SU-DHL-6 (cell line): ENCODE data around the gene SREBF1.

Experiments used
- H2AFZ ChIP-seq: fragments of 200-600 bp; sonication (generic); 2 replicates; pipeline ENCODE4 v1.6.1; 2014; ENCODE audit warnings: low read depth, mild to moderate bottlenecking, moderate library complexity, mixed read lengths, antibody characterized with exemption, low read length; ENCODE audit not compliant: severe bottlenecking
- H3F3A ChIP-seq: fragments of 200-600 bp; shearing (Covaris generic); 2 replicates; pipeline ENCODE4 v1.6.0; 2016; ENCODE audit warnings: antibody characterized with exemption, mild to moderate bottlenecking; ENCODE audit not compliant: insufficient read depth
- H3K27ac ChIP-seq: fragments of 200-600 bp; sonication (generic); 2 replicates; pipeline ENCODE4 v1.5.1; 2016; ENCODE audit warnings: low read depth, mild to moderate bottlenecking, low read length, moderate library complexity, mixed read lengths
- H3K27me3 ChIP-seq: fragments of 200-600 bp; sonication (generic), shearing (Covaris generic); 2 replicates; pipeline ENCODE4 v1.6.0; 2014; ENCODE audit warnings: mild to moderate bottlenecking, low read length
- H3K36me3 ChIP-seq: fragments of 200-600 bp; sonication (generic); 2 replicates; pipeline ENCODE4 v1.6.1; 2014; ENCODE audit warnings: mild to moderate bottlenecking, low read length, mixed read lengths
- H3K4me2 ChIP-seq: fragments of 300-600, 200-600 bp; shearing (Covaris generic), sonication (generic); 2 replicates; pipeline ENCODE4 v1.6.0; 2014; ENCODE audit warnings: low read length, low read depth, mild to moderate bottlenecking; ENCODE audit not compliant: poor library complexity, severe bottlenecking
- H3K4me3 ChIP-seq: fragments of 200-600 bp; sonication (generic); 2 replicates; pipeline ENCODE4 v1.5.1; 2014; ENCODE audit warnings: antibody characterized with exemption, low read length, mild to moderate bottlenecking, mixed read lengths; ENCODE audit not compliant: insufficient read depth, poor library complexity, severe bottlenecking
- H3K79me2 ChIP-seq: fragments of 200-600 bp; sonication (generic); 2 replicates; pipeline ENCODE4 v1.6.1; 2014; ENCODE audit warnings: mild to moderate bottlenecking, low read length, moderate library complexity; ENCODE audit not compliant: insufficient read depth
- H3K9ac ChIP-seq: fragments of 200-600 bp; sonication (generic); 2 replicates; pipeline ENCODE4 v1.7.0; 2014; ENCODE audit warnings: mild to moderate bottlenecking, low read length
- H3K9me2 ChIP-seq: fragments of 200-600 bp; sonication (generic); replicated peaks from 2 replicates; pipeline ENCODE4 v1.6.1; 2014; ENCODE audit warnings: low read length; ENCODE audit not compliant: insufficient read depth
- H3K9me3 ChIP-seq: fragments of 200-600 bp; sonication (generic); 2 replicates; pipeline ENCODE4 v1.6.1; 2014; ENCODE audit warnings: low read length, mixed read lengths; ENCODE audit not compliant: insufficient read depth
- H4K20me1 ChIP-seq: fragments of 200-600 bp; sonication (generic); 2 replicates; pipeline ENCODE4 v1.6.1; 2014; ENCODE audit warnings: low read depth, mild to moderate bottlenecking, antibody characterized with exemption, low read length, moderate library complexity, mixed read lengths
- EZH2phosphoT487 ChIP-seq: fragments of 200-600 bp; sonication (generic), shearing (Covaris generic); conservative IDR thresholded peaks from 2 replicates; pipeline ENCODE4 v1.6.1; 2018; ENCODE audit warnings: mild to moderate bottlenecking, antibody characterized with exemption, low read length, moderate library complexity, mixed read lengths
- TF ChIP-seq, protein P1 (sequence below): fragments of 200-600 bp; sonication (generic); IDR thresholded peaks from one replicate; pipeline ENCODE4 v1.5.1; 2017; ENCODE audit warnings: antibody characterized with exemption, mild to moderate bottlenecking, low read length, moderate library complexity; ENCODE audit not compliant: insufficient read depth, poor library complexity, severe bottlenecking

The SREBF1 gene

DNA sequence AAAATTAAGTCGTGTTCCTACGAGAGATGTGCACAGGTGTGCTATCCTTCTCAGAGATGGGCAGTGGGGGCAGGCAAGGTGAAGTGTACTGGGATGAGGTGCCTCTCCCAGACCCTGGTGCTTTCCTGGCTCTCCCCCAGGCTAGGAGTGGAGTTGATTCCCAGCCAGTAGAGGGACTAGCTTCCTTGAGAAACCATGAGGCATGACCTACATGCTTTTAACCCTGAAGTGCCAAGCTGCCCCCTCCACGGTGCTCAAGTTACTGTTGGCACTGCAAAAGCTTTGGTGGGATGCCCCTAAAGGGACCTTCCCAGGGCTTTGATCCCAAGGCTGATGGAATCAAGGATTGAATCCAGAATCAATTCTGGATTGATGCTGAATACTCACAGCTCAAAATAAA, 47.0 kb upstream of the SREBF1 start:
- no peaks in the 10 kb centered on the region for H3K79me2 ChIP-seq
- H3K9ac ChIP-seq = no peak overlapping the region
- no peak overlapping the region for H3K4me3 ChIP-seq
- no peak overlapping the region for H2AFZ ChIP-seq
- no peaks in the 10 kb centered on the region for H3K27me3 ChIP-seq
- H3K27ac ChIP-seq = no peak overlapping the region
- H3K9me2 ChIP-seq = no peaks in the 10 kb centered on the region
- no peaks in the 10 kb centered on the region for H4K20me1 ChIP-seq
- no peak overlapping the region for H3K4me2 ChIP-seq
- TF ChIP-seq, protein P1, sequence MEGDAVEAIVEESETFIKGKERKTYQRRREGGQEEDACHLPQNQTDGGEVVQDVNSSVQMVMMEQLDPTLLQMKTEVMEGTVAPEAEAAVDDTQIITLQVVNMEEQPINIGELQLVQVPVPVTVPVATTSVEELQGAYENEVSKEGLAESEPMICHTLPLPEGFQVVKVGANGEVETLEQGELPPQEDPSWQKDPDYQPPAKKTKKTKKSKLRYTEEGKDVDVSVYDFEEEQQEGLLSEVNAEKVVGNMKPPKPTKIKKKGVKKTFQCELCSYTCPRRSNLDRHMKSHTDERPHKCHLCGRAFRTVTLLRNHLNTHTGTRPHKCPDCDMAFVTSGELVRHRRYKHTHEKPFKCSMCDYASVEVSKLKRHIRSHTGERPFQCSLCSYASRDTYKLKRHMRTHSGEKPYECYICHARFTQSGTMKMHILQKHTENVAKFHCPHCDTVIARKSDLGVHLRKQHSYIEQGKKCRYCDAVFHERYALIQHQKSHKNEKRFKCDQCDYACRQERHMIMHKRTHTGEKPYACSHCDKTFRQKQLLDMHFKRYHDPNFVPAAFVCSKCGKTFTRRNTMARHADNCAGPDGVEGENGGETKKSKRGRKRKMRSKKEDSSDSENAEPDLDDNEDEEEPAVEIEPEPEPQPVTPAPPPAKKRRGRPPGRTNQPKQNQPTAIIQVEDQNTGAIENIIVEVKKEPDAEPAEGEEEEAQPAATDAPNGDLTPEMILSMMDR = no peak
- TF ChIP-seq EZH2phosphoT487 = no peak
- H3K36me3 ChIP-seq = no peaks in the 10 kb centered on the region
- H3F3A ChIP-seq = no peaks in the 10 kb centered on the region
- no peaks in the 10 kb centered on the region for H3K9me3 ChIP-seq

DNA sequence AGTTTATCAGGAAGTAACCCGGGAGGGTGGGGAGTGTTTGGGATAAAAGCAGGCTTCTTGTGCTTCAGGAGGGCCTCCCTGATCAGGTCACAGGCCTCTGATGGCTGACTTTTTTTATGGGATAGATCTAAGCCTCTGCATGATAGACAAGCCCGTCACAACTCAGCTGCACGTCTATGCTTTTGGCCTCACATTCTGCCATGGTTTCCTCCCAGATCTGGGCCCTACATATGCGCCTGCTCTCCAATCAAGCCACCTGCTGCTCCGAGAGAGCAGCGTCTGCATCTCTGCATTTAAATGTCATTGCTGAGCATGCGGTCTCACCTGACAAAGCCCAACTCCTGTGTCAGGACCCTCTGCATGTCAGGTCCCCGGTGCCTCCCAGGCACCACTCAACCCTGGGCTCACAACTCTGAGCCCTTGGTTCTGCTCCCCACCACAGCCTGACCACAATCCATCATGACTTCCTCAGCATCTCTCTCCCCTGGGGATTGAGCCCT, 45.3 kb upstream of the SREBF1 start:
- H3K9me2 ChIP-seq = no peaks in the 10 kb centered on the region
- H2AFZ ChIP-seq = no peak overlapping the region
- no peak overlapping the region for H3K4me3 ChIP-seq
- H3K79me2 ChIP-seq = no peaks in the 10 kb centered on the region
- no peaks in the 10 kb centered on the region for H3K27me3 ChIP-seq
- H3K27ac ChIP-seq = no peak overlapping the region
- H3K9ac ChIP-seq = no peak overlapping the region
- H3K9me3 ChIP-seq = no peaks in the 10 kb centered on the region
- H3K36me3 ChIP-seq = no peaks in the 10 kb centered on the region
- TF ChIP-seq EZH2phosphoT487 = no peak
- TF ChIP-seq, protein P1 = no peak
- no peaks in the 10 kb centered on the region for H4K20me1 ChIP-seq
- H3F3A ChIP-seq = no peaks in the 10 kb centered on the region
- no peak overlapping the region for H3K4me2 ChIP-seq

DNA sequence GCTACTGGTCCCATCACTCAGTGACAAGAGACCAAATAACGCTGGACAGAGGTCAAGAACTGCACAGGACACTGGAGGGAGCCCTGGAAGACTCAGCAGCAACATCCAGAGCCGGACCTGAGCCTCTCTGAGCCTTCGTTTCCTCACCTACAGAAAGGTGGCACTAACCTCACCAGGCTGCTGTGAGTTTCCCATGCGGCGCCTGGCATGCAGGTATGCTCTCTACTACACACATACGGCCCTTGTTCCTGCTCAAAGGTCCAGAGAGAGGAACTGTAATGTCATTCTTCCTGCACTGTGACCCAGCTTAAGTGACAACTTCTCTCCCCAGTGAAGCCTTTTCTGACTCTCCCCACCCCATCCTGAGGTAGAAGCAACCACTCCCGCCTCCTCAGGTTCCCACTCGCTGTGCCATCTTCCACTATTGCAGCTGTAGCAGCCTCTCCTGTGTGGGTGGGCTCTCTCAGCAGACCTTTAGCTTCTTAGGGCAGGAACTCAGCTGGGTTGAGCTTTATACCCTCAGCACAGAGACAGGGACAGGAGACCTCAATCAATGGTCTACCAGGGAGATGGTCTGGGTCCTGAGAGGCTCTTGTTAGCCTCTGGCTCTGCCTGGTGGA, 43.9 kb upstream of the SREBF1 start:
- no peak overlapping the region for H2AFZ ChIP-seq
- no peak overlapping the region for H3K9ac ChIP-seq
- H3K4me3 ChIP-seq = no peak overlapping the region
- H3K27ac ChIP-seq = no peak overlapping the region
- no peaks in the 10 kb centered on the region for H3F3A ChIP-seq
- H3K4me2 ChIP-seq = no peak overlapping the region
- no peaks in the 10 kb centered on the region for H3K9me3 ChIP-seq
- no peaks in the 10 kb centered on the region for H3K27me3 ChIP-seq
- no peaks in the 10 kb centered on the region for H3K79me2 ChIP-seq
- H3K36me3 ChIP-seq = no peaks in the 10 kb centered on the region
- no peaks in the 10 kb centered on the region for H3K9me2 ChIP-seq
- no peaks in the 10 kb centered on the region for H4K20me1 ChIP-seq
- no peak for TF ChIP-seq EZH2phosphoT487
- TF ChIP-seq, protein P1 = no peak
